Neural crest cell (in vitro differentiated cells): Measurements from ENCODE around the gene ICOS. TPM values are rescaled to one million over a fixed set of nuclear protein-coding genes. Genes with fewer than 3 reads are reported as not detected.
"Not testable (repeated sequence)": the region's sequence is repeated elsewhere in the genome, so short reads cannot be mapped to it uniquely, and the experiment has no call there.

Experiments used
- DNase-seq: peaks from one replicate; pipeline ENCODE4 v3.0.0; 2021; ENCODE audit warnings: low read depth, mixed read lengths, low spot score
- H3K27ac Mint-ChIP-seq: one replicate; pipeline ENCODE4 v1.8.0; 2021; ENCODE audit warnings: mild to moderate bottlenecking, mixed read lengths; ENCODE audit not compliant: unreplicated experiment
- H3K27me3 Mint-ChIP-seq: 2 replicates; pipeline ENCODE4 v1.8.0; 2021; ENCODE audit warnings: low read depth, mild to moderate bottlenecking, mixed read lengths
- H3K36me3 Mint-ChIP-seq: 2 replicates; pipeline ENCODE4 v1.8.0; 2021; ENCODE audit warnings: low read depth, mild to moderate bottlenecking, mixed read lengths
- H3K4me1 Mint-ChIP-seq: 2 replicates; pipeline ENCODE4 v1.8.0; 2021; ENCODE audit warnings: mixed read lengths
- H3K4me3 Mint-ChIP-seq: one replicate; pipeline ENCODE4 v1.8.0; 2021; ENCODE audit warnings: mild to moderate bottlenecking, mixed read lengths
- H3K9me3 Mint-ChIP-seq: 2 replicates; pipeline ENCODE4 v1.8.0; 2021; ENCODE audit warnings: mixed read lengths
- total RNA-seq: library from RNA; stranded (reverse); gene quantifications from 2 replicates; pipeline ENCODE4 v1.2.1, GENCODE V29; 2021
- TF ChIP-seq, protein P1 (sequence below): fragments of 200-600 bp; sonication (generic); conservative IDR thresholded peaks from 2 replicates; pipeline ENCODE4 v1.5.0; 2021; ENCODE audit warnings: antibody characterized with exemption, mild to moderate bottlenecking

Gene ICOS
- total RNA-seq, 1 donor from 2014 or later, result not detected

DNA sequence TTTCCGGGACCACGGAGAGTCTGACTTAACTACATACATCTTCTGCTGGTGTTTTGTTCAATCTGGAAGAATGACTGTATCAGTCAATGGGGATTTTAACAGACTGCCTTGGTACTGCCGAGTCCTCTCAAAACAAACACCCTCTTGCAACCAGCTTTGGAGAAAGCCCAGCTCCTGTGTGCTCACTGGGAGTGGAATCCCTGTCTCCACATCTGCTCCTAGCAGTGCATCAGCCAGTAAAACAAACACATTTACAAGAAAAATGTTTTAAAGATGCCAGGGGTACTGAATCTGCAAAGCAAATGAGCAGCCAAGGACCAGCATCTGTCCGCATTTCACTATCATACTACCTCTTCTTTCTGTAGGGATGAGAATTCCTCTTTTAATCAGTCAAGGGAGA, 23.1 kb downstream of the ICOS start:
- no peak overlapping the region for H3K27ac Mint-ChIP-seq
- H3K4me3 Mint-ChIP-seq, result no peak overlapping the region
- DNase-seq, result no peak
- H3K9me3 Mint-ChIP-seq, result no peaks in the 10 kb centered on the region
- TF ChIP-seq, protein P1, sequence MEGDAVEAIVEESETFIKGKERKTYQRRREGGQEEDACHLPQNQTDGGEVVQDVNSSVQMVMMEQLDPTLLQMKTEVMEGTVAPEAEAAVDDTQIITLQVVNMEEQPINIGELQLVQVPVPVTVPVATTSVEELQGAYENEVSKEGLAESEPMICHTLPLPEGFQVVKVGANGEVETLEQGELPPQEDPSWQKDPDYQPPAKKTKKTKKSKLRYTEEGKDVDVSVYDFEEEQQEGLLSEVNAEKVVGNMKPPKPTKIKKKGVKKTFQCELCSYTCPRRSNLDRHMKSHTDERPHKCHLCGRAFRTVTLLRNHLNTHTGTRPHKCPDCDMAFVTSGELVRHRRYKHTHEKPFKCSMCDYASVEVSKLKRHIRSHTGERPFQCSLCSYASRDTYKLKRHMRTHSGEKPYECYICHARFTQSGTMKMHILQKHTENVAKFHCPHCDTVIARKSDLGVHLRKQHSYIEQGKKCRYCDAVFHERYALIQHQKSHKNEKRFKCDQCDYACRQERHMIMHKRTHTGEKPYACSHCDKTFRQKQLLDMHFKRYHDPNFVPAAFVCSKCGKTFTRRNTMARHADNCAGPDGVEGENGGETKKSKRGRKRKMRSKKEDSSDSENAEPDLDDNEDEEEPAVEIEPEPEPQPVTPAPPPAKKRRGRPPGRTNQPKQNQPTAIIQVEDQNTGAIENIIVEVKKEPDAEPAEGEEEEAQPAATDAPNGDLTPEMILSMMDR, result no peak
- no peaks in the 10 kb centered on the region for H3K36me3 Mint-ChIP-seq
- no peaks in the 10 kb centered on the region for H3K4me1 Mint-ChIP-seq
- H3K27me3 Mint-ChIP-seq, result no peaks in the 10 kb centered on the region

- Mint-ChIP-seq H3K27ac (no peak overlapping the region), H3K4me3 (no peak overlapping the region), H3K4me1 (no peaks in the 10 kb centered on the region), H3K36me3 (no peaks in the 10 kb centered on the region), H3K9me3 (no peaks in the 10 kb centered on the region), H3K27me3 (no peaks in the 10 kb centered on the region)
- TF ChIP-seq, protein P1, result no peak
- no peak for DNase-seq
Observed at GRCh38 chr2:203960811-203961210, 24.2 kb downstream of the ICOS start.

GRCh38 chr2:203965190-203965589, 28.6 kb downstream of the ICOS start:
- H3K27me3 Mint-ChIP-seq, DNase-seq, H3K4me1 Mint-ChIP-seq, H3K36me3 Mint-ChIP-seq, H3K9me3 Mint-ChIP-seq, H3K4me3 Mint-ChIP-seq: not testable (repeated sequence)
- peak overlapping the region; percentile 74 for H3K27ac Mint-ChIP-seq

DNA sequence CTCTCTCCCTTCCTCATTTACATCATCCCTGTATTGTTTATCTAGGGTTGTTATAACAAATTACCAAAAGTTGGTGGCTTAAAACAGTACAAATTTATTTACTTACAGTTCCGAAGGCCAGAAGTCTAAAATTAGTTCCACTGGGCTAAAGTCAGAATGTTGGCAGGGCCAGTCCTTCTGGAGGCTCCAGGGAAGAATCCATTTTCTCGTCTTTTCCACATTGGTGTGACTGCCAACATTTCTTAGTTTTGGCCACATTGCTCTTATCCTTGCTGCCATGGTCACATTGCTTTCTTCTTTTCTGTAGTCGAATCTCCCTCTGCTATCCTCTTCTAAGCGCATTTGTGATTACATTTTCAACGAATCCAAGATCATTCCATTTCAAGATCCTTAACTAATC, 34.7 kb downstream of the ICOS start:
- Mint-ChIP-seq H3K27ac (no peak overlapping the region), H3K27me3 (no peaks in the 10 kb centered on the region), H3K9me3 (no peaks in the 10 kb centered on the region), H3K4me3 (no peak overlapping the region), H3K4me1 (no peaks in the 10 kb centered on the region), H3K36me3 (no peaks in the 10 kb centered on the region)
- no peak for DNase-seq
- TF ChIP-seq, protein P1, result no peak

DNA sequence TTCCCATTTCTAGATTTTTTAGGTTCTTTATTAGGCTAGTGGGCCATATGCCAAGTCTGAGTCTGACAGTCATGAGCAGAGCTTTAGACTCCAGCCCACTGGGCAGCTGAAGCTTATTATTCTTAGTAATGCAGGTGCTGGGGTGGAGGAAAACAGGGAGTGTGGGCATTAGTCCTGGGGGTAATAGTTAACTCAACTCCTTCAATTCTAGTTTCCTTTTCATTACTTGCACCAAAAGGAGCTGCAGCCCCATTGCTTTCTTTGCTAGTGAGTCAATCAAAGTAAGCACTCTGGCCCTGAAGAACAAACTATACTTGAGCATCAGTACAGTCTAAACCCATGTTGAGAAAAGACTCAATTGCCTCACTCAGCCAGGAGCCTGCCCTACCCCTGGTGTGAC, 35.5 kb downstream of the ICOS start:
- no peak overlapping the region for H3K27ac Mint-ChIP-seq
- no peaks in the 10 kb centered on the region for H3K27me3 Mint-ChIP-seq
- no peak for DNase-seq
- H3K4me1 Mint-ChIP-seq, result no peaks in the 10 kb centered on the region
- TF ChIP-seq, protein P1, result no peak
- H3K9me3 Mint-ChIP-seq, result no peaks in the 10 kb centered on the region
- H3K36me3 Mint-ChIP-seq, result no peaks in the 10 kb centered on the region
- H3K4me3 Mint-ChIP-seq, result no peak overlapping the region

GRCh38 chr2:203973000-203973399, 36.4 kb downstream of the ICOS start:
- H3K4me3 Mint-ChIP-seq, result no peak overlapping the region
- H3K36me3 Mint-ChIP-seq, result no peaks in the 10 kb centered on the region
- no peak for DNase-seq
- H3K4me1 Mint-ChIP-seq, result no peaks in the 10 kb centered on the region
- no peaks in the 10 kb centered on the region for H3K9me3 Mint-ChIP-seq
- no peaks in the 10 kb centered on the region for H3K27me3 Mint-ChIP-seq
- no peak overlapping the region for H3K27ac Mint-ChIP-seq
- TF ChIP-seq, protein P1, result no peak
